Epithelial cell of proximal tubule (primary cell): ENCODE measurements around the gene SCAMP4. TPM values are rescaled to one million over a fixed set of nuclear protein-coding genes. Genes with fewer than 3 reads are reported as not detected.
"Not testable (repeated sequence)": the region's sequence is repeated elsewhere in the genome, so short reads cannot be mapped to it uniquely, and the experiment has no call there.

Experiments
- DNase-seq: peaks from one replicate; pipeline ENCODE4 v3.0.0-alpha.2; 2011; ENCODE audit warnings: low read depth
- H3K4me3 ChIP-seq: 2 replicates; pipeline ENCODE4 v1.5.1; 2011; ENCODE audit warnings: low read depth, mild to moderate bottlenecking, low read length
- total RNA-seq: library from RNA; depleted of rRNA; stranded (reverse); fragments of >200 nt; gene quantifications from 2 replicates; pipeline ENCODE4 v1.2.3, GENCODE V29; 2015
- TF ChIP-seq, protein P1 (sequence below): conservative IDR thresholded peaks from 2 replicates; pipeline ENCODE4 v1.5.1; 2012; ENCODE audit warnings: low read depth, mild to moderate bottlenecking, low read length

SCAMP4 gene
- total RNA-seq, 1 donor from 2014 or later, result 134 TPM

DNA sequence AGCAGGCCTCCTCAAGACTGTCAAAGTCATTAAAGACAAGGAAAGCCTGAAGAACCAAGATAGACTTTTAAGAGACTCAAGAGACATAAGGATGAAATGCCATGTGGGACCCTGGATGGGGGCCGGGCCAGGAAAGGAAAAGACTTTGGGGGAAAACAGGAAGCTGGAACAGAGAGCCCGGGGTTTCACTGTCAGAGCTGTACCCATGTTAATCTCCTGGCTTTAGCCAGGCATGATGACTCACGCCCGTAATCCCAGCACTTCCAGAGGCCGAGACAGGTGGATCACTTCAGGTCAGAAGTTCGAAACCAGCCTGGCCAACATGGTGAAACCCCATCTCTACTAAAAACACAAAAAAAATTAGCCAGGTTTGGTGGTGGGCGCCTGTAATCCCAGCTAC lies 36.2 kb upstream of the SCAMP4 start:
- no peak for DNase-seq
- TF ChIP-seq, protein P1, sequence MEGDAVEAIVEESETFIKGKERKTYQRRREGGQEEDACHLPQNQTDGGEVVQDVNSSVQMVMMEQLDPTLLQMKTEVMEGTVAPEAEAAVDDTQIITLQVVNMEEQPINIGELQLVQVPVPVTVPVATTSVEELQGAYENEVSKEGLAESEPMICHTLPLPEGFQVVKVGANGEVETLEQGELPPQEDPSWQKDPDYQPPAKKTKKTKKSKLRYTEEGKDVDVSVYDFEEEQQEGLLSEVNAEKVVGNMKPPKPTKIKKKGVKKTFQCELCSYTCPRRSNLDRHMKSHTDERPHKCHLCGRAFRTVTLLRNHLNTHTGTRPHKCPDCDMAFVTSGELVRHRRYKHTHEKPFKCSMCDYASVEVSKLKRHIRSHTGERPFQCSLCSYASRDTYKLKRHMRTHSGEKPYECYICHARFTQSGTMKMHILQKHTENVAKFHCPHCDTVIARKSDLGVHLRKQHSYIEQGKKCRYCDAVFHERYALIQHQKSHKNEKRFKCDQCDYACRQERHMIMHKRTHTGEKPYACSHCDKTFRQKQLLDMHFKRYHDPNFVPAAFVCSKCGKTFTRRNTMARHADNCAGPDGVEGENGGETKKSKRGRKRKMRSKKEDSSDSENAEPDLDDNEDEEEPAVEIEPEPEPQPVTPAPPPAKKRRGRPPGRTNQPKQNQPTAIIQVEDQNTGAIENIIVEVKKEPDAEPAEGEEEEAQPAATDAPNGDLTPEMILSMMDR, result no peak
- no peak overlapping the region for H3K4me3 ChIP-seq

DNA sequence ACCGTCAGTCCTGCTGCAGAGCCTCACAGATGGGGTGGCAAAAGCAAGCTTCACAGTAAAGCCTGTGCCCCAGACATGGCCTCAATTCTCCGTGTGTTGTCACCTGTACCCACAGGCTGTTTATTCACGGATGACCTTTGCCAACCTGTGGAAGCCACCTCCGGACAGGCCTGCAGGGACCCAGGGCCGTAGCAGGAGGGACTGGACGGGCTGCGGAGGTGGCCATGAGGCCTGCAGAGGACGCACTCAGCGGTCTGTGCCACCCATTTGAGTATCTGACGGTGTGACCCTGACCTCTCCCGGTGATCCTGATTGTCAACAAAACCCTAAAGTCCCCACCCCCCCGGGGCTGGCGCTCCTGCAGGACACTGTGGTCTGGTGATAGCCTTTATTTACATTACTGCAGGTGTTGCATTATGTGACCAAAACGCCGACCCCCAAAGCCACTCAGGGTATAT lies 34.0 kb upstream of the SCAMP4 start:
- TF ChIP-seq, protein P1, result no peak
- H3K4me3 ChIP-seq, result no peak overlapping the region
- no peak for DNase-seq

DNA sequence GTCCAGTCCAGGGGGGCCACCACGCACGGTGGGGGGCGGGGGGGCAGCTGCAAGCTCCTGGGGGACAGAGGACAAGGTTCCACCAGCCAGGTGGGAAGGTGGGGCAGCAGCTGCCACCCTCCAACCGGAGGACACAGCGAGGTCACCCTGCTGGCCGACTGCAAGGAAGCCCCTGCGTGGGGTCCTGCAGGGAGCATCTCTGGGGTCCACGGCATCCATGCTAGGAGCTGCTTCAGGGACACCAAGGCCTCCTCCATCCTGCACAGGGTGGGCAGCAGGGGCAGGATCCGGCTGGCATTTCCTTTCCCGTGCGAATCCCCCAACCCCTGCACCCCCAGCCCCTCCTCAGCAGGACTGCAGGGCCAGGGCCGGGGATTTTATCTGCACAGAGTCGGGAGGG lies 33.6 kb upstream of the SCAMP4 start:
- DNase-seq, result no peak
- TF ChIP-seq, protein P1, result no peak
- H3K4me3 ChIP-seq, result no peak overlapping the region

DNA sequence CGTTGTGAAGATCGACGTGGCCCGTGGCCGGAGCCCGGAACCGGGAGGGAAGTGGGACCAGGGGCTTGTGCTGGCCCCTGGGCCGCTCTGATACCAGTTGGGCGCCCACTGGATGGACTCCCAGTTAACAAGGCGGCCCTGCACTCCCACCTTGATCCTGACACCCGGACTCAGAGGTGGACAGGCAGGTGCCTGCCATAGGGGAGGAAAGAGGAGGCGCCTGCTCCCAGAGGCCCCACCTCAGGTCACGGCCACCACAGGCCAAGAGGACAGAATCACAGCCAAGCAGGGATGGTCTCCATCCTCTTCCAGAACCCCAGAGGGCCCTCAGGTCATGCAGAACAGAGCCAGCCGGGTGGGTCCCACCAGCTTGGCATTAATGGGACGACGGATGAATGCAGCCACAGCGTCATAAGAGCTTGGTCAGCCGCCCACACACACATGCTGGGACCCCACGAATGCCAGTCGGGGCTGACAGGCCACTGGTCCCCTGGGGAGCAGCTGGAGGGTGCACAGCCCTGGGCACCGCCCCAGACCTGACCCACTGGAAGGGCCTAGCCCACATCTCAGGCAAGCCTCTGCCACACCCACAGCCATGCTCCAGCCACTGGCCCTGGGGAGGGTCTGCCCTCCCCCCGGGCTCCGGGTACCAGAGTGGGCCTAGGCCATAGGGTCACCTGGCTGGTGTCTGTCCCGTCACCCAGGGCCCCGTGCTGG lies 32.2 kb upstream of the SCAMP4 start:
- TF ChIP-seq, protein P1, result no peak
- no peak for DNase-seq
- H3K4me3 ChIP-seq, result peak overlapping the region; percentile 99

DNA sequence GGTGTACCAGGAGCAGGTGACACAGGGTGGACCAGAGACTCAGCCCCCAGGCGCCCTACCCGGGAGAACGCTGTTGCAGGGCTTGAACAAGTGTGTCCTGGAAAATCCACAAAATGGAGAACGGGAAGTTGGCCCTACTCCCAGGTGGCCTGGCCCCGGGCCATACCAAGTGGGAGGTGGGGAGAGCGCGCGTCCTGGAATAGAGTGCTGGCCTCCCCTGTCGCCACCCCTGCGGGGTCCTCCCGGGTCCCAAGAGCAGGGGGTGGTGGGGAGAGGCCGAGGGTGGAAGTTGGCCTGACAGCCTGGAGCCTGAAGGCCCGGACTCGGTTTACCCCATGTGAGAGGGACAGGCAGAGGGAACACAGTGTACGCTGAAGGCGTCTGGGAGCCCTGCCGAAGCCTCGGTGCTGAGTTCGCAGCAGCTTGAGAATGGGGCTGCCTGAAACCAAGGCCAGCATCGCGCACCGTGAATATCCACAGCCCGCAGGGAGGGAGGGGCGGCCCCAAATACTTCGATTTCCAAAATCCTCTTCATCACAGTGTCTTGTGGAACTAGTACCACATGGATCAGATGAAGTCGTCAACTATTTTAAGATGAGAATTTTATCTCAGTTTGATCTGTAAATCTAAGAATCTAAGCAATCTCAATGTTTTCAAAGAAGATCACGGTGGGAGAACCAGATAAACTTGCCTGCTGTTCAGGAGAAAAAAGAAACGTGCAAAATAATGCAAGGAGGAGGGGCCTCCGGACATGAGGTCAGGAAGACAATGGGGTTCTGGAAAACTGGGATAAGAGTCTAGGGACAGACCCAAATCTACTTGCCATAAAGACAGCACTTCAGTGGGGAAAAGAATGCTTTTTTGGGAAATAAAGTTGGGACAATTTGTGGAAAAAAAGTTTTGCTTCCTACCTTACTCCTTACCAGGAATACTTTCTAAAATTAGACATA lies 31.4 kb upstream of the SCAMP4 start:
- no peak for DNase-seq
- TF ChIP-seq, protein P1, result no peak
- H3K4me3 ChIP-seq, result peak overlapping the region; percentile 99

DNA sequence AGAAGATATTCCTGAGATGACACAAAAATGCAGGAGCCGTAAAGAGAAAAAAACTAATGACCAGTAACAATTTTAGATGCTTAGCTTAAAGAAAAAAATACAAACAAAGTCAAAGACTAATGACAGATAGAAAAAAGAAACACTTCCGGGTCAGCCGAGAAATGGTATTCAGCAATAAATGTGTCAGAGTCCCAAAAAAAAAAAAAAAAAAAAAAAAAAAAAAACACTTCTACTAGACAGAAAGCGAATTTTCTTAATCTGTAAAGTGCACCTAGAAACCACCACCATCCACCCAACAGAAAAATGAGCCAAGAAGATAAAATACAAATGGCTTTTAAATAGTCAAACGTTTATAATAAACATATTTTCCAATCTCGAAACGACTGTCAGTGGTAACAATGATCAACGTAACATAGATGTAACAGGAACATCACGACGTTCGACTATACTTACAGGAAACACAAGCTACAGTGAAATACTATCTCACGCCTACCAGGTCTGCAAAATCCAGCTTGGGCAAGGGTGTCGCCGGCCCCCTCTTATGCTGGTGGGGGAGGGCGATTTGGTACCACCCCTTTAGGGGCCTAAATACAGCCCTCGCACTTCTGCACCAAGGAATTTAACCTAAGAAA lies 30.5 kb upstream of the SCAMP4 start:
- TF ChIP-seq, protein P1, result no peak
- DNase-seq, result no peak

DNA sequence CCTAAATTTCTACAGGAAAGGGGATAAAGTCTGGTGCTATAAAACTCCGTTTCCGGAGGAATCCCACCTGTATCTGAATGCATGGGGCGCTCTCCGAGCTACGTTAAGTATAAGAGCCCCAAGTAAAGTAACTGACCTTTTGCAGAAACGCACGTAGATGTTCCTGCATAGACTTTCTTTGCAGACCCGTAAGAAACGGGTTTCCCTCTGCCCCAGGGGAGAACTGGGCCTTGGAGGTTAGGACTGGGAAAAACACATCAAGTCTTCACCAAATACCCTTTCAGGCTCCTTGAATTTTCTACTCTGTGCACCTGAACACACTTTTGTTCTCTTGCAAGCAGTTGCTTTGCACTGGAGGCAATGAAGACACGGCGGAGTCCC lies 29.9 kb upstream of the SCAMP4 start:
- DNase-seq, result not testable (repeated sequence)

More for the DNA sequence above, 30.5 kb upstream of the SCAMP4 start:
- H3K4me3 ChIP-seq, result peak overlapping the region; percentile 99

More for the DNA sequence above, 29.9 kb upstream of the SCAMP4 start:
- H3K4me3 ChIP-seq, result peak overlapping the region; percentile 99
